ENCODE measurements around the gene MROH9. TPM values are rescaled to one million over a fixed set of nuclear protein-coding genes. Genes with fewer than 3 reads are reported as not detected.

MROH9 gene
- total and polyA plus RNA-seq, 2 experiments from 2014 or later, result 0.15 to 0.23 TPM

DNA sequence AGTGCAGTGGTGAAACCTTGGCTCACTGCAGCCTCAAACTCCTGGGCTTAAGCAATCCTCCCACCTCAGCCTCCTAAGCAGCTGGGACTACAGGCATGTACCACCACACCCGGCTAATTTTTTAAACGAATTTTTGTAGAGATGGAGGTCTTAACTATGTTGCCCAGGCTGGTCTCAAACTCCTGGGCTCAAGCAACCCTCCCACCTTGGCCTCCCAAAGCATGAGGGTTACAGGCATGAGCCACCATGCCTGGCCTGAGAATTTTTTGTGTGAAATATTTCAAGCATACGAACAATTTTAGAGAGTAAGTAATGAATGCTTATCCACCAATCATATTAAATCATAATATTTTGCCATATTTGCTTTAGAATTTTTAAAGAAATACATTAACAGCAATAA lies 51.6 kb downstream of the MROH9 start:
- Histone ChIP-seq H3K4me1 (ENCODE audit: insufficient read depth) (no peaks in the 10 kb centered on the region), H3K4me3 (no peak overlapping the region), H3K9me2 (replicated peaks; ENCODE audit: insufficient read depth) (no peaks in the 10 kb centered on the region), H2AFZ (no peak overlapping the region), H3K4me2 (no peak overlapping the region), H3K36me3 (replicated peaks; ENCODE audit: insufficient read depth, low read depth) (no peaks in the 10 kb centered on the region), H3K79me2 (no peaks in the 10 kb centered on the region), H3K27ac (no peak overlapping the region), H3K27me3 (no peaks in the 10 kb centered on the region), H4K20me1 (ENCODE audit: insufficient read depth, poor library complexity, severe bottlenecking) (no peaks in the 10 kb centered on the region), H3K9me3 (ENCODE audit: low read depth) (no peaks in the 10 kb centered on the region)
- 91% methylated on average over 3 of the region's 3 CpGs for WGBS (ENCODE audit: low lambda C conversion rate, missing lambda C conversion rate)
- TF ChIP-seq, protein P1, sequence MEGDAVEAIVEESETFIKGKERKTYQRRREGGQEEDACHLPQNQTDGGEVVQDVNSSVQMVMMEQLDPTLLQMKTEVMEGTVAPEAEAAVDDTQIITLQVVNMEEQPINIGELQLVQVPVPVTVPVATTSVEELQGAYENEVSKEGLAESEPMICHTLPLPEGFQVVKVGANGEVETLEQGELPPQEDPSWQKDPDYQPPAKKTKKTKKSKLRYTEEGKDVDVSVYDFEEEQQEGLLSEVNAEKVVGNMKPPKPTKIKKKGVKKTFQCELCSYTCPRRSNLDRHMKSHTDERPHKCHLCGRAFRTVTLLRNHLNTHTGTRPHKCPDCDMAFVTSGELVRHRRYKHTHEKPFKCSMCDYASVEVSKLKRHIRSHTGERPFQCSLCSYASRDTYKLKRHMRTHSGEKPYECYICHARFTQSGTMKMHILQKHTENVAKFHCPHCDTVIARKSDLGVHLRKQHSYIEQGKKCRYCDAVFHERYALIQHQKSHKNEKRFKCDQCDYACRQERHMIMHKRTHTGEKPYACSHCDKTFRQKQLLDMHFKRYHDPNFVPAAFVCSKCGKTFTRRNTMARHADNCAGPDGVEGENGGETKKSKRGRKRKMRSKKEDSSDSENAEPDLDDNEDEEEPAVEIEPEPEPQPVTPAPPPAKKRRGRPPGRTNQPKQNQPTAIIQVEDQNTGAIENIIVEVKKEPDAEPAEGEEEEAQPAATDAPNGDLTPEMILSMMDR (IDR thresholded peaks at IDR 0.05; ENCODE audit: poor library complexity), result no peak
- TF ChIP-seq EZH2phosphoT487 (IDR thresholded peaks at IDR 0.05; ENCODE audit: low read depth, severe bottlenecking, unreplicated experiment), result no peak
- TF ChIP-seq EZH2 (IDR thresholded peaks at IDR 0.05; ENCODE audit: borderline replicate concordance), result no peak
- no peak for DNase-seq (ENCODE audit: low spot score)

DNA sequence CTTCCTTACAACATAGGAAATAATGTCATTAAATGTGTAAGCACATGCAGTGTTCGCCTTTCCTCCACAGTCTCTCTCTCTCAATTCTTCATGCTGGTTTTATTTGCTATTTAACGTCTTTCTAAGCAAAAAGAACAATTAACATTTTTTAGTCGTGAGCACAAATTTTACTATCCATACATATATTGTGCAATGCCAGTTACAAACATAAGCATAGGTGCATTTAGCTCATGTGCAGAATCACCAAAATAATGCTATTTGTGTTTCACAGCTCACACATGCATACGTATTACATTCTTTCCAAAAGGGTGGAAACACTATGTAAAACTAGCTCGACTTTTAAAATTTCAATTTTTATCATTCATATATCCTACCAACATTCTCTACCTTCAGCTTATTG lies 52.1 kb downstream of the MROH9 start:
- no peak for DNase-seq (ENCODE audit: low spot score)
- TF ChIP-seq, protein P1 (IDR thresholded peaks at IDR 0.05; ENCODE audit: poor library complexity), result no peak
- TF ChIP-seq EZH2phosphoT487 (IDR thresholded peaks at IDR 0.05; ENCODE audit: low read depth, severe bottlenecking, unreplicated experiment), result no peak
- TF ChIP-seq EZH2 (IDR thresholded peaks at IDR 0.05; ENCODE audit: borderline replicate concordance), result no peak
- H4K20me1 ChIP-seq (ENCODE audit: insufficient read depth, poor library complexity, severe bottlenecking), result no peaks in the 10 kb centered on the region

DNA sequence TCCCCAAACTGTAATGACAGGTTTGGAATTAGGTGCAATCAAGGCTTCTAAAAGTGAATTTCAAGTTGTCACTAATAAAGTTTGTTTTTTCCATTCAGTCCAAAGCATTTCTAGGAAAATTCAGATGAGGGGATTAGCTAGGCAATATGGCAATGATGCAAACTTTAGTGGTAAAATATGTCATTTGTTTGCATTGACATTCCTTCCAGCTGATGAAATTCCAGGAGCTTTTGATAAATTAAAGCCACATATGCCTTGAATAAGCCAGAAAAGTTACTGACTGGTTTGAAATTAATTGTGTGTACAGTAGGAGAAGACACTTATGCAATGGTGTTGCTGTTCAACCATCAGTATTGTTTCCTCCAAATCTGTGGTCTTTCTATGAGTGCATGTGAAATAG lies 57.8 kb downstream of the MROH9 start:
- H3K4me2 ChIP-seq, result no peak overlapping the region
- H3K4me3 ChIP-seq, result no peak overlapping the region
- H4K20me1 ChIP-seq (ENCODE audit: insufficient read depth, poor library complexity, severe bottlenecking), result no peaks in the 10 kb centered on the region
- no peaks in the 10 kb centered on the region for H3K79me2 ChIP-seq
- H3K27me3 ChIP-seq, result no peaks in the 10 kb centered on the region
- H2AFZ ChIP-seq, result no peak overlapping the region
- no peaks in the 10 kb centered on the region for H3K9me3 ChIP-seq (ENCODE audit: low read depth)
- no peaks in the 10 kb centered on the region for H3K4me1 ChIP-seq (ENCODE audit: insufficient read depth)
- no peaks in the 10 kb centered on the region for H3K9me2 ChIP-seq (replicated peaks; ENCODE audit: insufficient read depth)
- no peak overlapping the region for H3K27ac ChIP-seq
- no peak for TF ChIP-seq EZH2phosphoT487 (IDR thresholded peaks at IDR 0.05; ENCODE audit: low read depth, severe bottlenecking, unreplicated experiment)
- TF ChIP-seq, protein P1 (IDR thresholded peaks at IDR 0.05; ENCODE audit: poor library complexity), result no peak
- no peak for TF ChIP-seq EZH2 (IDR thresholded peaks at IDR 0.05; ENCODE audit: borderline replicate concordance)
- no peak for DNase-seq (ENCODE audit: low spot score)
- no peaks in the 10 kb centered on the region for H3K36me3 ChIP-seq (replicated peaks; ENCODE audit: insufficient read depth, low read depth)

More for the DNA sequence above, 52.1 kb downstream of the MROH9 start:
- WGBS (ENCODE audit: low lambda C conversion rate, missing lambda C conversion rate), result 91% methylated on average over 5 of the region's 5 CpGs
- H3K4me1 ChIP-seq (ENCODE audit: insufficient read depth), result no peaks in the 10 kb centered on the region
- no peak overlapping the region for H3K4me2 ChIP-seq
- H3K79me2 ChIP-seq, result no peaks in the 10 kb centered on the region
- no peaks in the 10 kb centered on the region for H3K9me3 ChIP-seq (ENCODE audit: low read depth)
- H3K36me3 ChIP-seq (replicated peaks; ENCODE audit: insufficient read depth, low read depth), result no peaks in the 10 kb centered on the region
- no peak overlapping the region for H3K4me3 ChIP-seq
- no peak overlapping the region for H2AFZ ChIP-seq
- no peak overlapping the region for H3K27ac ChIP-seq
- no peaks in the 10 kb centered on the region for H3K27me3 ChIP-seq
- no peaks in the 10 kb centered on the region for H3K9me2 ChIP-seq (replicated peaks; ENCODE audit: insufficient read depth)

DNA sequence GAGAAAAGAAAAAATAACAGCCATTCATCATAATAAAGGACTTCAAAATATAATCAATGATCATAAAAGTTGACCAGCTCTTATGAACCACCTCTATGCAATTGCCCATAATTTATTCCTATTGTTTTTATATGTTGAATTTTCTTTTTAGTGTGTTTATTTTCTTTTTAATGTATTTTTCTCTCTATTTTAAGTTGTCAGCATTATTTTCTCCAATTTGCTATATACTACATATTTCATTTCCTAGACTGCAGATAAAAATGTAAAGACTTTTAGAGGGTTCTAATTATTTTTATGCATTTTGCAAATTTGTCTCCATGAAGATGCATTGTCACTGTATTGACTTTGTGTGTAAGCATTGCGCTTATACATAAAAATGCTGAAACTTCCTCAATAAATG lies 58.4 kb downstream of the MROH9 start:
- H2AFZ ChIP-seq, result no peak overlapping the region
- TF ChIP-seq EZH2phosphoT487 (IDR thresholded peaks at IDR 0.05; ENCODE audit: low read depth, severe bottlenecking, unreplicated experiment), result no peak
- TF ChIP-seq, protein P1 (IDR thresholded peaks at IDR 0.05; ENCODE audit: poor library complexity), result no peak
- TF ChIP-seq EZH2 (IDR thresholded peaks at IDR 0.05; ENCODE audit: borderline replicate concordance), result no peak
- H3K4me2 ChIP-seq, result no peak overlapping the region
- H3K79me2 ChIP-seq, result no peaks in the 10 kb centered on the region
- H3K9me2 ChIP-seq (replicated peaks; ENCODE audit: insufficient read depth), result no peaks in the 10 kb centered on the region
- no peak overlapping the region for H3K27ac ChIP-seq
- no peaks in the 10 kb centered on the region for H3K27me3 ChIP-seq
- no peaks in the 10 kb centered on the region for H3K4me1 ChIP-seq (ENCODE audit: insufficient read depth)
- WGBS (ENCODE audit: low lambda C conversion rate, missing lambda C conversion rate), result 100% methylated on average over 1 of the region's 1 CpG
- H3K36me3 ChIP-seq (replicated peaks; ENCODE audit: insufficient read depth, low read depth), result no peaks in the 10 kb centered on the region
- no peak overlapping the region for H3K4me3 ChIP-seq
- H3K9me3 ChIP-seq (ENCODE audit: low read depth), result no peaks in the 10 kb centered on the region
- DNase-seq (ENCODE audit: low spot score), result no peak
- H4K20me1 ChIP-seq (ENCODE audit: insufficient read depth, poor library complexity, severe bottlenecking), result no peaks in the 10 kb centered on the region
